H1 (cell line): ENCODE results near the gene HECTD1. TPM values are rescaled to one million over a fixed set of nuclear protein-coding genes. Genes with fewer than 3 reads are reported as not detected.

ENCODE experiments used
- CTCF ChIA-PET: fragments of 300-600 bp; sonication (Branson Sonifier 250); formaldehyde crosslinking; loops from one replicate; lab custom pipeline; 2021; ENCODE audit not compliant: partially characterized antibody; lab: Charles Lee
- POLR2A ChIA-PET: fragments of 300-600 bp; sonication (Branson Sonifier 250); formaldehyde crosslinking; loops from one replicate; lab custom pipeline; 2021; ENCODE audit warnings: inconsistent platforms; ENCODE audit not compliant: partially characterized antibody; lab: Charles Lee
- DNase-seq, 2 experiments: peaks; one replicate each; pipeline versions ENCODE4 v3.0.0 to v3.0.0-alpha.2; 2010 to 2022; ENCODE audit warnings: low spot score in 2 of 2, low read depth in 1 of 2, mixed read lengths in 1 of 2
- FAIRE-seq: peaks from 2 replicates; lab custom pipeline; 2011; peaks lifted over from hg19 to GRCh38; lab: Jason Lieb, UNC
- H2AFZ ChIP-seq: 2 replicates; pipeline ENCODE4 v1.8.1; 2012; ENCODE audit warnings: low read length, inconsistent platforms
- H2AK5ac ChIP-seq: 2 replicates; pipeline ENCODE4 v1.6.1; 2013; ENCODE audit warnings: low read depth, low read length
- H2BK120ac ChIP-seq: replicated peaks from 2 replicates; pipeline ENCODE3; 2013; ENCODE audit warnings: low read depth, low read length, inconsistent platforms
- H2BK12ac ChIP-seq: 2 replicates; pipeline ENCODE4 v1.6.1; 2013; ENCODE audit warnings: low read depth, low read length
- H2BK15ac ChIP-seq: 2 replicates; pipeline ENCODE4 v1.6.1; 2013; ENCODE audit warnings: low read length
- H2BK20ac ChIP-seq: 2 replicates; pipeline ENCODE4 v1.6.1; 2013; ENCODE audit warnings: low read length
- H2BK5ac ChIP-seq: 2 replicates; pipeline ENCODE4 v1.6.1; 2013; ENCODE audit warnings: low read depth, low read length
- H3K14ac ChIP-seq: 2 replicates; pipeline ENCODE4 v1.6.1; 2013; ENCODE audit warnings: inconsistent platforms; ENCODE audit not compliant: insufficient read length
- H3K18ac ChIP-seq: 2 replicates; pipeline ENCODE4 v1.6.1; 2013; ENCODE audit warnings: low read length; ENCODE audit errors: extremely low read depth
- H3K23ac ChIP-seq: 2 replicates; pipeline ENCODE4 v1.6.1; 2013; ENCODE audit warnings: inconsistent platforms; ENCODE audit not compliant: insufficient read length
- H3K23me2 ChIP-seq: 2 replicates; pipeline ENCODE4 v1.6.1; 2013; ENCODE audit warnings: low read depth, low read length
- H3K27ac ChIP-seq: 2 replicates; pipeline ENCODE4 v1.6.1; 2011; ENCODE audit warnings: low read depth, low read length, inconsistent platforms
- H3K27me3 ChIP-seq, 4 experiments: replicated peaks in 1 of 4; 1 replicate in 1 of 4; 2 replicates in 3 of 4; pipeline versions ENCODE4 v1.6.1 to v1.8.1; 2011 to 2013; ENCODE audit warnings: low read length in 3 of 4, mild to moderate bottlenecking in 3 of 4, inconsistent platforms in 2 of 4, mixed read lengths in 2 of 4, moderate library complexity in 1 of 4; ENCODE audit not compliant: control insufficient read depth in 3 of 4, insufficient read depth in 3 of 4; ENCODE audit errors: extremely low read depth in 1 of 4
- H3K36me3 ChIP-seq, 4 experiments: 2 replicates each; pipeline versions ENCODE4 v1.6.1 to v1.8.1; 2011 to 2013; ENCODE audit warnings: mild to moderate bottlenecking in 4 of 4, low read length in 3 of 4, moderate library complexity in 2 of 4, control low read depth in 1 of 4, inconsistent platforms in 1 of 4; ENCODE audit not compliant: insufficient read depth in 4 of 4, control insufficient read depth in 2 of 4
- H3K4ac ChIP-seq: replicated peaks from 2 replicates; pipeline ENCODE3; 2013; ENCODE audit warnings: low read length, low read depth, mixed read lengths, inconsistent platforms; ENCODE audit not compliant: insufficient read length
- H3K4me1 ChIP-seq, 4 experiments: replicated peaks in 1 of 4; 1 replicate in 1 of 4; 2 replicates in 3 of 4; pipeline versions ENCODE4 v1.6.1 to v1.8.1; 2011 to 2013; ENCODE audit warnings: low read length in 3 of 4, inconsistent platforms in 2 of 4, mixed read lengths in 1 of 4; ENCODE audit not compliant: insufficient read depth in 4 of 4, control insufficient read depth in 3 of 4
- H3K4me2 ChIP-seq, 2 experiments: 2 replicates each; pipeline versions ENCODE4 v1.6.1 to v1.8.1; 2011 to 2013; ENCODE audit warnings: low read depth in 2 of 2, low read length in 2 of 2, control low read depth in 1 of 2, inconsistent platforms in 1 of 2, mild to moderate bottlenecking in 1 of 2; ENCODE audit not compliant: insufficient read depth in 1 of 2
- H3K4me3 ChIP-seq, 4 experiments: fragments of 200-600, 300-600 bp in 1 of 4; sonication (generic), shearing (Covaris generic), sonication (Bioruptor Twin) in 1 of 4; 2 replicates each; pipeline versions ENCODE4 v1.5.1 to v1.8.1; 2011 to 2016; ENCODE audit warnings: low read length in 4 of 4, low read depth in 3 of 4, control low read depth in 2 of 4, inconsistent platforms in 2 of 4, mild to moderate bottlenecking in 2 of 4, mixed read lengths in 1 of 4, moderate library complexity in 1 of 4; ENCODE audit not compliant: insufficient read depth in 2 of 4; ENCODE audit errors: extremely low read depth in 1 of 4
- H3K56ac ChIP-seq: replicated peaks from 2 replicates; pipeline ENCODE3; 2013; ENCODE audit warnings: low read depth, mild to moderate bottlenecking, mixed read lengths, low read length, inconsistent platforms; ENCODE audit not compliant: insufficient read length
- H3K79me1 ChIP-seq: 2 replicates; pipeline ENCODE4 v1.6.1; 2013; ENCODE audit warnings: low read depth, low read length, control low read depth
- H3K79me2 ChIP-seq, 2 experiments: 2 replicates each; pipeline versions ENCODE4 v1.6.1 to v1.8.1; 2012 to 2013; ENCODE audit warnings: low read length in 2 of 2, mild to moderate bottlenecking in 2 of 2, inconsistent platforms in 1 of 2; ENCODE audit not compliant: insufficient read depth in 2 of 2, control insufficient read depth in 1 of 2
- H3K9ac ChIP-seq, 4 experiments: replicated peaks in 1 of 4; 1 replicate in 1 of 4; 2 replicates in 3 of 4; pipeline versions ENCODE4 v1.6.1 to v1.8.1; 2011 to 2013; ENCODE audit warnings: low read depth in 3 of 4, low read length in 3 of 4, control low read depth in 2 of 4, mild to moderate bottlenecking in 2 of 4, moderate library complexity in 2 of 4, inconsistent platforms in 1 of 4; ENCODE audit errors: extremely low read depth in 1 of 4
- H3K9me3 ChIP-seq, 2 experiments: 2 replicates each; pipeline versions ENCODE4 v1.6.1 to v1.8.1; 2012 to 2013; ENCODE audit warnings: mild to moderate bottlenecking in 2 of 2, moderate library complexity in 2 of 2, control low read depth in 1 of 2, inconsistent platforms in 1 of 2, low read depth in 1 of 2, low read length in 1 of 2, mixed read lengths in 1 of 2; ENCODE audit not compliant: insufficient read depth in 2 of 2
- H4K20me1 ChIP-seq, 2 experiments: replicated peaks in 1 of 2; 2 replicates each; pipeline versions ENCODE3 to v1.8.1; 2011 to 2013; ENCODE audit warnings: inconsistent platforms in 2 of 2, low read length in 2 of 2, mild to moderate bottlenecking in 1 of 2; ENCODE audit not compliant: insufficient read depth in 2 of 2, control insufficient read depth in 1 of 2
- H4K5ac ChIP-seq: 2 replicates; pipeline ENCODE4 v1.6.1; 2013; ENCODE audit warnings: low read length, low read depth, mixed read lengths, inconsistent platforms; ENCODE audit not compliant: insufficient read length
- H4K8ac ChIP-seq: 2 replicates; pipeline ENCODE4 v1.8.0; 2013; ENCODE audit warnings: mild to moderate bottlenecking, moderate library complexity, low read length, inconsistent platforms; ENCODE audit not compliant: insufficient read depth; ENCODE audit errors: extremely low read depth
- H4K91ac ChIP-seq: replicated peaks from 2 replicates; pipeline ENCODE3; 2013; ENCODE audit warnings: low read length, mixed read lengths, inconsistent platforms; ENCODE audit not compliant: insufficient read length
- CHD1 ChIP-seq: IDR thresholded peaks from 2 replicates; pipeline ENCODE4 v1.6.1; 2012; ENCODE audit warnings: low read depth, low read length, improper control_type of control experiment
- SIN3A ChIP-seq, 2 experiments: IDR thresholded peaks in 1 of 2; conservative IDR thresholded peaks in 1 of 2; 2 replicates each; pipeline ENCODE4 v1.6.1; 2011 to 2012; ENCODE audit warnings: low read length in 2 of 2, improper control_type of control experiment in 1 of 2, low read depth in 1 of 2, mild to moderate bottlenecking in 1 of 2
- WGBS, 2 experiments: shearing (Covaris generic) in 1 of 2; methylation state at CpG; one replicate each; pipeline versions ENCODE4 v1.1.6 to v1.1.7; 2013 to 2015; ENCODE audit warnings: low lambda C conversion rate in 2 of 2, mixed read lengths in 2 of 2, inconsistent platforms in 1 of 2, low coverage in 1 of 2, missing lambda C conversion rate in 1 of 2; ENCODE audit not compliant: insufficient replicate concordance in 2 of 2, insufficient coverage in 1 of 2, insufficient read length in 1 of 2; ENCODE audit errors: extremely low coverage in 1 of 2, missing lambda C conversion rate in 1 of 2; 5-methylcytosine and 5-hydroxymethylcytosine counted together
- polyA plus RNA-seq, 7 experiments: library from polyadenylated mRNA; depleted of rRNA in 3 of 7; stranded (reverse) in 5 of 7; unstranded in 2 of 7; fragments of >200 nt in 5 of 7; fragments of 200-250 nt in 2 of 7; gene quantifications; 1 replicate in 5 of 7; 2 replicates in 1 of 7; 4 replicates in 1 of 7; pipeline versions ENCODE4 v1.2.1 to v1.2.3, GENCODE V29; 2011 to 2013; ENCODE audit warnings: missing spikeins in 2 of 7, mixed read lengths in 2 of 7
- total RNA-seq: library from RNA; stranded (reverse); fragmentation: NEBNext Ultra II Directional; extraction: Animal tissue kit (Norgen Biotek cat#: 25700); gene quantifications from 2 replicates; pipeline ENCODE4 v1.2.1, GENCODE V29; 2021

The HECTD1 gene
- total and polyA plus RNA-seq, 2 of the 8 experiments (the other 6 are each of a cell fraction or from before 2014, with no cell fraction given): 44.7 to 105 TPM

GRCh38 chr14:31205681-31206535 is 1.7 kb downstream of the HECTD1 start:
- no peak overlapping the region for H2BK5ac ChIP-seq
- H3K56ac ChIP-seq: no peak overlapping the region
- no peak overlapping the region for H4K5ac ChIP-seq
- FAIRE-seq: no peak
- no peak overlapping the region for H3K14ac ChIP-seq
- POLR2A ChIA-PET: interaction anchor here (0.9 to 4.0 kb wide), 10 partner anchors 11 to 252 kb away, joined by 3 to 23 read pairs (median 4); partner anchors contain the start of gene STRN3
- peak overlapping the region; percentile 73 to 99 (median 80) for H3K4me3 ChIP-seq
- H3K4ac ChIP-seq: no peak overlapping the region
- H3K9me3 ChIP-seq: no peaks in the 10 kb centered on the region
- 69% methylated on average over 9 of the region's 9 CpGs; no CpG with 5 or more reads in 1 of the 2 experiments for WGBS, 2 experiments
- no peak overlapping the region for H2AFZ ChIP-seq
- no peak overlapping the region for H3K27ac ChIP-seq
- no peak overlapping the region for H2BK20ac ChIP-seq
- H3K9ac ChIP-seq: peak overlapping the region in 2 of 4 experiments; percentile 49 to 97; a peak in 2 of 7 replicates
- H3K4me1 ChIP-seq: peaks cover 0 to 1% (median 0%) of the 10 kb centered on the region in 4 experiments; a peak in 1 of 7 replicates
- no peak overlapping the region for H2BK15ac ChIP-seq
- H3K79me2 ChIP-seq: peaks cover 4 to 39% of the 10 kb centered on the region in 2 experiments; a peak in 3 of 4 replicates
- H4K8ac ChIP-seq: no peak overlapping the region
- H3K79me1 ChIP-seq: no peaks in the 10 kb centered on the region
- H3K23ac ChIP-seq: no peak overlapping the region
- peaks cover 3 to 8% of the 10 kb centered on the region in 2 experiments for H4K20me1 ChIP-seq
- peaks cover 0 to 13% (median 4%) of the 10 kb centered on the region in 4 experiments; a peak in 3 of 8 replicates for H3K36me3 ChIP-seq
- no peak overlapping the region for H2BK120ac ChIP-seq
- TF ChIP-seq SIN3A (conservative IDR thresholded peaks at IDR 0.05 in 1 of 2, IDR thresholded peaks at IDR 0.05 in 1 of 2; ENCODE audit: low read depth in 1 of 2, low read length in 2 of 2): peak in 1 of 2 experiments; percentile 6; a peak in 1 of 4 replicates
- TF ChIP-seq CHD1: no peak
- no peak for DNase-seq
- H3K27me3 ChIP-seq: no peaks in the 10 kb centered on the region
- CTCF ChIA-PET: interaction anchor here (0.7 to 1.5 kb wide), 2 partner anchors 9 to 11 kb away, joined by 3 to 5 read pairs; no protein-coding TSS in a partner anchor
- no peak overlapping the region for H2BK12ac ChIP-seq
- H2AK5ac ChIP-seq: no peak overlapping the region
- H3K18ac ChIP-seq: no peak overlapping the region
- peaks cover 10% of the 10 kb centered on the region for H3K23me2 ChIP-seq
- no peak overlapping the region for H4K91ac ChIP-seq
- H3K4me2 ChIP-seq: peak overlapping the region; percentile 78 to 93
